Measurements from ENCODE around the gene SLC25A5. TPM values are rescaled to one million over a fixed set of nuclear protein-coding genes. Genes with fewer than 3 reads are reported as not detected.

The SLC25A5 gene
- total and polyA plus RNA-seq, 4 donors = 191 to 304 (median 207) TPM

DNA sequence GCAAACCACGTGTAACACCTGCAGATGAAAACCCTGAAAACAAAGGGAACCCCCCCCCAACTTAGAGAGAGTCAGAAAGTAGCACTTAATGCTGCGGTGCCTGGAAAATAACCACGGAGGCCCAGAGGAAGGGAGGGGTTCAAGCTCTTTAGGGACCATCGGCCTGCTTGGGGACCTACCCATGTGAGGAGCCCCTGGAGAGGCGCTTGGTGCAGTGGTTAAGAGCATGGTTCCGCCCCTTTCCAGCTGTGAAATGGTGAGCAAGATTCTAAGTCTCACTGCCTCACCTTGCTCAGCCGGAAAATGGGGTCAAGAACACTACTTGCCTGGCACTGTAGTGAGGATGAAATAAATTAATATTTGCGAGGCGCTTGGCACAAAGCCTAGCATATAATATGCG is 13.8 kb downstream of the SLC25A5 start:
- 58% methylated on average over 10 of the region's 10 CpGs for WGBS

More for the DNA sequence above, 13.8 kb downstream of the SLC25A5 start:
- H3K4me1 ChIP-seq (ENCODE audit: control insufficient read depth in 4 of 4, insufficient read depth in 4 of 4, low read length in 3 of 4) = peaks cover 6 to 40% (median 29%) of the 10 kb centered on the region in 4 donors
- H3K36me3 ChIP-seq (ENCODE audit: control insufficient read depth in 4 of 4, insufficient read depth in 3 of 4, low read depth in 1 of 4, low read length in 3 of 4) = no peaks in the 10 kb centered on the region
- H3K4me3 ChIP-seq (ENCODE audit: low read depth in 1 of 3, low read length in 3 of 3) = peak overlapping the region in 1 of 3 donors; percentile 47
- no peaks in the 10 kb centered on the region for H3K27me3 ChIP-seq (ENCODE audit: control insufficient read depth in 4 of 4, insufficient read depth in 4 of 4, low read length in 3 of 4)
- no peak for DNase-seq (ENCODE audit: low spot score)
- TF ChIP-seq YY1 (IDR thresholded peaks at IDR 0.05) = no peak
- no peak for TF ChIP-seq HNF4G (IDR thresholded peaks at IDR 0.05)
- TF ChIP-seq, protein P1, sequence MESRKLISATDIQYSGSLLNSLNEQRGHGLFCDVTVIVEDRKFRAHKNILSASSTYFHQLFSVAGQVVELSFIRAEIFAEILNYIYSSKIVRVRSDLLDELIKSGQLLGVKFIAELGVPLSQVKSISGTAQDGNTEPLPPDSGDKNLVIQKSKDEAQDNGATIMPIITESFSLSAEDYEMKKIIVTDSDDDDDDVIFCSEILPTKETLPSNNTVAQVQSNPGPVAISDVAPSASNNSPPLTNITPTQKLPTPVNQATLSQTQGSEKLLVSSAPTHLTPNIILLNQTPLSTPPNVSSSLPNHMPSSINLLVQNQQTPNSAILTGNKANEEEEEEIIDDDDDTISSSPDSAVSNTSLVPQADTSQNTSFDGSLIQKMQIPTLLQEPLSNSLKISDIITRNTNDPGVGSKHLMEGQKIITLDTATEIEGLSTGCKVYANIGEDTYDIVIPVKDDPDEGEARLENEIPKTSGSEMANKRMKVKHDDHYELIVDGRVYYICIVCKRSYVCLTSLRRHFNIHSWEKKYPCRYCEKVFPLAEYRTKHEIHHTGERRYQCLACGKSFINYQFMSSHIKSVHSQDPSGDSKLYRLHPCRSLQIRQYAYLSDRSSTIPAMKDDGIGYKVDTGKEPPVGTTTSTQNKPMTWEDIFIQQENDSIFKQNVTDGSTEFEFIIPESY (IDR thresholded peaks at IDR 0.05) = no peak
- TF ChIP-seq NR2F2 (IDR thresholded peaks at IDR 0.05) = no peak
- TF ChIP-seq, protein P2, sequence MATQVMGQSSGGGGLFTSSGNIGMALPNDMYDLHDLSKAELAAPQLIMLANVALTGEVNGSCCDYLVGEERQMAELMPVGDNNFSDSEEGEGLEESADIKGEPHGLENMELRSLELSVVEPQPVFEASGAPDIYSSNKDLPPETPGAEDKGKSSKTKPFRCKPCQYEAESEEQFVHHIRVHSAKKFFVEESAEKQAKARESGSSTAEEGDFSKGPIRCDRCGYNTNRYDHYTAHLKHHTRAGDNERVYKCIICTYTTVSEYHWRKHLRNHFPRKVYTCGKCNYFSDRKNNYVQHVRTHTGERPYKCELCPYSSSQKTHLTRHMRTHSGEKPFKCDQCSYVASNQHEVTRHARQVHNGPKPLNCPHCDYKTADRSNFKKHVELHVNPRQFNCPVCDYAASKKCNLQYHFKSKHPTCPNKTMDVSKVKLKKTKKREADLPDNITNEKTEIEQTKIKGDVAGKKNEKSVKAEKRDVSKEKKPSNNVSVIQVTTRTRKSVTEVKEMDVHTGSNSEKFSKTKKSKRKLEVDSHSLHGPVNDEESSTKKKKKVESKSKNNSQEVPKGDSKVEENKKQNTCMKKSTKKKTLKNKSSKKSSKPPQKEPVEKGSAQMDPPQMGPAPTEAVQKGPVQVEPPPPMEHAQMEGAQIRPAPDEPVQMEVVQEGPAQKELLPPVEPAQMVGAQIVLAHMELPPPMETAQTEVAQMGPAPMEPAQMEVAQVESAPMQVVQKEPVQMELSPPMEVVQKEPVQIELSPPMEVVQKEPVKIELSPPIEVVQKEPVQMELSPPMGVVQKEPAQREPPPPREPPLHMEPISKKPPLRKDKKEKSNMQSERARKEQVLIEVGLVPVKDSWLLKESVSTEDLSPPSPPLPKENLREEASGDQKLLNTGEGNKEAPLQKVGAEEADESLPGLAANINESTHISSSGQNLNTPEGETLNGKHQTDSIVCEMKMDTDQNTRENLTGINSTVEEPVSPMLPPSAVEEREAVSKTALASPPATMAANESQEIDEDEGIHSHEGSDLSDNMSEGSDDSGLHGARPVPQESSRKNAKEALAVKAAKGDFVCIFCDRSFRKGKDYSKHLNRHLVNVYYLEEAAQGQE (IDR thresholded peaks at IDR 0.05) = no peak
- no peak for TF ChIP-seq FOXA1 (IDR thresholded peaks at IDR 0.05)
- TF ChIP-seq HNF4A (conservative IDR thresholded peaks at IDR 0.05) = no peak
- no peak for TF ChIP-seq RXRA (IDR thresholded peaks at IDR 0.05)
- TF ChIP-seq, protein P3, sequence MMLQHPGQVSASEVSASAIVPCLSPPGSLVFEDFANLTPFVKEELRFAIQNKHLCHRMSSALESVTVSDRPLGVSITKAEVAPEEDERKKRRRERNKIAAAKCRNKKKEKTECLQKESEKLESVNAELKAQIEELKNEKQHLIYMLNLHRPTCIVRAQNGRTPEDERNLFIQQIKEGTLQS (IDR thresholded peaks at IDR 0.05) = no peak
- TF ChIP-seq EGR1 (IDR thresholded peaks at IDR 0.05; ENCODE audit: low read depth in 2 of 2) = no peak
- no peak for TF ChIP-seq SP1 (IDR thresholded peaks at IDR 0.05)
- TF ChIP-seq FOXA2 (IDR thresholded peaks at IDR 0.05) = no peak
- no peak for TF ChIP-seq JUND (IDR thresholded peaks at IDR 0.05)
- TF ChIP-seq, protein P4, sequence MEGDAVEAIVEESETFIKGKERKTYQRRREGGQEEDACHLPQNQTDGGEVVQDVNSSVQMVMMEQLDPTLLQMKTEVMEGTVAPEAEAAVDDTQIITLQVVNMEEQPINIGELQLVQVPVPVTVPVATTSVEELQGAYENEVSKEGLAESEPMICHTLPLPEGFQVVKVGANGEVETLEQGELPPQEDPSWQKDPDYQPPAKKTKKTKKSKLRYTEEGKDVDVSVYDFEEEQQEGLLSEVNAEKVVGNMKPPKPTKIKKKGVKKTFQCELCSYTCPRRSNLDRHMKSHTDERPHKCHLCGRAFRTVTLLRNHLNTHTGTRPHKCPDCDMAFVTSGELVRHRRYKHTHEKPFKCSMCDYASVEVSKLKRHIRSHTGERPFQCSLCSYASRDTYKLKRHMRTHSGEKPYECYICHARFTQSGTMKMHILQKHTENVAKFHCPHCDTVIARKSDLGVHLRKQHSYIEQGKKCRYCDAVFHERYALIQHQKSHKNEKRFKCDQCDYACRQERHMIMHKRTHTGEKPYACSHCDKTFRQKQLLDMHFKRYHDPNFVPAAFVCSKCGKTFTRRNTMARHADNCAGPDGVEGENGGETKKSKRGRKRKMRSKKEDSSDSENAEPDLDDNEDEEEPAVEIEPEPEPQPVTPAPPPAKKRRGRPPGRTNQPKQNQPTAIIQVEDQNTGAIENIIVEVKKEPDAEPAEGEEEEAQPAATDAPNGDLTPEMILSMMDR (IDR thresholded peaks at IDR 0.05; ENCODE audit: low read depth, low read length, missing input control) = no peak
- TF ChIP-seq RAD21 (IDR thresholded peaks at IDR 0.05) = no peak
- peak overlapping the region; percentile 72 to 84 for H3K27ac ChIP-seq (ENCODE audit: low read depth in 1 of 2, low read length in 2 of 2)
- H3K9me3 ChIP-seq (ENCODE audit: control insufficient read depth in 4 of 4, low read length in 3 of 4) = no peaks in the 10 kb centered on the region
- no peak overlapping the region for H3K9ac ChIP-seq (ENCODE audit: low read depth in 1 of 2, low read length in 2 of 2)
